CD14-positive monocyte (primary cell): ENCODE results near the gene HEBP2. TPM values are rescaled to one million over a fixed set of nuclear protein-coding genes. Genes with fewer than 3 reads are reported as not detected.

Experiments used
- DNase-seq, 3 donors: peaks; one replicate each; pipeline ENCODE4 v3.0.0-alpha.2; 2011 to 2022
- H2AFZ ChIP-seq: 2 replicates; pipeline ENCODE4 v1.6.0; 2012; ENCODE audit warnings: mild to moderate bottlenecking, low read depth, low read length, inconsistent platforms; ENCODE audit not compliant: insufficient read depth, poor library complexity, severe bottlenecking
- H3K27ac ChIP-seq, 2 donors: 1 replicate in 1 of 2; 2 replicates in 1 of 2; pipeline ENCODE4 v1.5.1; 2012 to 2013; ENCODE audit warnings: low read length in 2 of 2, control low read depth in 1 of 2, inconsistent platforms in 1 of 2, low read depth in 1 of 2, mild to moderate bottlenecking in 1 of 2
- H3K27me3 ChIP-seq, 2 donors: one replicate each; pipeline versions ENCODE4 v1.6.0 to v1.6.1; 2011 to 2013; ENCODE audit warnings: low read length in 2 of 2; ENCODE audit not compliant: control insufficient read depth in 2 of 2, insufficient read depth in 2 of 2
- H3K36me3 ChIP-seq, 2 donors: replicated peaks in 1 of 2; 1 replicate in 1 of 2; 2 replicates in 1 of 2; pipeline versions ENCODE4 v1.5.1 to v1.6.1; 2012 to 2013; ENCODE audit warnings: low read length in 2 of 2, control low read depth in 1 of 2, inconsistent platforms in 1 of 2, mild to moderate bottlenecking in 1 of 2; ENCODE audit not compliant: insufficient read depth in 2 of 2, control insufficient read depth in 1 of 2
- H3K4me1 ChIP-seq, 2 donors: 1 replicate in 1 of 2; 2 replicates in 1 of 2; pipeline versions ENCODE4 v1.5.1 to v1.6.1; 2012 to 2013; ENCODE audit warnings: low read length in 2 of 2, control low read depth in 1 of 2, inconsistent platforms in 1 of 2, mild to moderate bottlenecking in 1 of 2, moderate library complexity in 1 of 2; ENCODE audit not compliant: insufficient read depth in 2 of 2, control insufficient read depth in 1 of 2
- H3K4me2 ChIP-seq: replicated peaks from 2 replicates; pipeline ENCODE3; 2012; ENCODE audit warnings: low read length, moderate library complexity, mild to moderate bottlenecking; ENCODE audit not compliant: poor library complexity, severe bottlenecking; ENCODE audit errors: extremely low read depth
- H3K4me3 ChIP-seq, 3 experiments: fragments of 200-600 bp in 1 of 3; sonication (generic) in 1 of 3; replicated peaks in 1 of 3; 1 replicate in 2 of 3; 2 replicates in 1 of 3; pipeline ENCODE4 v1.5.1; 2011 to 2013; ENCODE audit warnings: low read length in 3 of 3, mild to moderate bottlenecking in 3 of 3, control low read depth in 2 of 3, low read depth in 2 of 3, inconsistent platforms in 1 of 3, moderate library complexity in 1 of 3
- H3K79me2 ChIP-seq: 2 replicates; pipeline ENCODE4 v1.6.0; 2012; ENCODE audit warnings: mild to moderate bottlenecking, control low read depth, inconsistent platforms, low read length, moderate library complexity; ENCODE audit not compliant: insufficient read depth
- H3K9ac ChIP-seq: 2 replicates; pipeline ENCODE4 v1.6.0; 2017; ENCODE audit warnings: low read length, mild to moderate bottlenecking; ENCODE audit not compliant: insufficient read depth, poor library complexity, severe bottlenecking
- H3K9me3 ChIP-seq, 2 donors: replicated peaks in 1 of 2; 1 replicate in 1 of 2; 2 replicates in 1 of 2; pipeline versions ENCODE4 v1.5.1 to v1.6.1; 2012 to 2013; ENCODE audit warnings: low read length in 2 of 2, control low read depth in 1 of 2; ENCODE audit not compliant: control insufficient read depth in 1 of 2, insufficient read depth in 1 of 2
- H4K20me1 ChIP-seq: 2 replicates; pipeline ENCODE4 v1.6.0; 2012; ENCODE audit warnings: mild to moderate bottlenecking, low read length, control low read depth, moderate library complexity; ENCODE audit not compliant: insufficient read depth
- H3K27ac Mint-ChIP-seq, 7 donors: one replicate each; pipeline ENCODE4 v1.8.0; 2020; ENCODE audit warnings: mild to moderate bottlenecking in 7 of 7, mixed read lengths in 7 of 7, moderate library complexity in 6 of 7, inconsistent platforms in 2 of 7
- H3K27me3 Mint-ChIP-seq, 3 donors: one replicate each; pipeline ENCODE4 v1.8.0; 2021 to 2022; ENCODE audit warnings: low read depth in 3 of 3, mild to moderate bottlenecking in 3 of 3, mixed read lengths in 3 of 3, moderate library complexity in 3 of 3, inconsistent platforms in 1 of 3
- H3K36me3 Mint-ChIP-seq, 2 donors: one replicate each; pipeline ENCODE4 v1.8.0; 2020; ENCODE audit warnings: mixed read lengths in 2 of 2, inconsistent platforms in 1 of 2, mild to moderate bottlenecking in 1 of 2
- H3K4me1 Mint-ChIP-seq: one replicate; pipeline ENCODE4 v1.8.0; 2020; ENCODE audit warnings: mild to moderate bottlenecking, mixed read lengths
- H3K4me3 Mint-ChIP-seq, 2 donors: one replicate each; pipeline ENCODE4 v1.8.0; 2020; ENCODE audit warnings: mild to moderate bottlenecking in 2 of 2, mixed read lengths in 2 of 2, moderate library complexity in 1 of 2
- H3K9me3 Mint-ChIP-seq, 7 donors: one replicate each; pipeline ENCODE4 v1.8.0; 2020 to 2022; ENCODE audit warnings: mixed read lengths in 7 of 7, mild to moderate bottlenecking in 6 of 7, moderate library complexity in 6 of 7, inconsistent platforms in 2 of 7
- CTCF ChIP-seq: fragments of 200-600 bp; IDR thresholded peaks from one replicate; pipeline ENCODE4 v1.8.0; 2022; ENCODE audit warnings: antibody characterized with exemption, mild to moderate bottlenecking
- WGBS: methylation state at CpG from one replicate; pipeline ENCODE4 v1.1.5; 2013; ENCODE audit warnings: missing lambda C conversion rate; ENCODE audit not compliant: insufficient coverage; 5-methylcytosine and 5-hydroxymethylcytosine counted together
- intact Hi-C, 2 donors: fragments of 100-400 bp; cut with micrococcal nuclease; formaldehyde crosslinking; loops; one replicate each; pipeline versions ENCODE4 v1.15.0 to v1.15.1; 2023
- polyA plus RNA-seq, 3 donors: library from polyadenylated mRNA; depleted of rRNA in 1 of 3; unstranded in 2 of 3; stranded (reverse) in 1 of 3; fragments of 300-500 nt in 2 of 3; fragments of >200 nt in 1 of 3; fragmentation: Illumina TruSeq in 2 of 3; gene quantifications; 1 replicate in 2 of 3; 2 replicates in 1 of 3; pipeline ENCODE4 v1.2.3, GENCODE V29; 2012 to 2021

Gene HEBP2
- polyA plus RNA-seq, 3 donors: 17.0 to 97.5 (median 96.8) TPM

- Histone ChIP-seq H2AFZ (no peak overlapping the region), H4K20me1 (no peaks in the 10 kb centered on the region), H3K9me3 (peaks cover 0 to 6% of the 10 kb centered on the region in 2 donors), H3K9ac (no peak overlapping the region), H3K4me3 (no peak overlapping the region), H3K27ac (no peak overlapping the region), H3K79me2 (no peaks in the 10 kb centered on the region), H3K27me3 (no peaks in the 10 kb centered on the region), H3K4me2 (no peak overlapping the region), H3K36me3 (peaks cover 24 to 43% of the 10 kb centered on the region in 2 donors), H3K4me1 (peaks cover 18 to 20% of the 10 kb centered on the region in 2 donors)
- Mint-ChIP-seq H3K27ac (peak overlapping the region in 4 of 7 donors; percentile 25 to 55 (median 38)), H3K4me3 (no peak overlapping the region), H3K4me1 (peaks cover 27% of the 10 kb centered on the region), H3K9me3 (peaks cover 0 to 20% (median 7%) of the 10 kb centered on the region in 7 donors), H3K27me3 (no peaks in the 10 kb centered on the region), H3K36me3 (peaks cover 51 to 64% of the 10 kb centered on the region in 2 donors)
- no peak for TF ChIP-seq CTCF
- intact Hi-C loops: loop anchor here in 1 of 2 donors (10.0 kb wide), 1 partner anchor 344 kb away; no protein-coding TSS in a partner anchor
- no peak for DNase-seq
- no CpG with 5 or more reads among the region's 6 CpGs for WGBS
These were observed 17.1 kb downstream of the HEBP2 start for GRCh38 chr6:138421089-138421488.

GRCh38 chr6:138421608-138422007, 17.6 kb downstream of the HEBP2 start:
- Histone ChIP-seq H3K27me3 (no peaks in the 10 kb centered on the region), H3K9ac (no peak overlapping the region), H2AFZ (no peak overlapping the region), H3K79me2 (no peaks in the 10 kb centered on the region), H3K9me3 (peaks cover 0 to 6% of the 10 kb centered on the region in 2 donors), H3K36me3 (peaks cover 20 to 38% of the 10 kb centered on the region in 2 donors), H4K20me1 (no peaks in the 10 kb centered on the region), H3K4me1 (peaks cover 18 to 20% of the 10 kb centered on the region in 2 donors), H3K4me3 (no peak overlapping the region), H3K27ac (no peak overlapping the region), H3K4me2 (no peak overlapping the region)
- 98% methylated on average over 6 of the region's 10 CpGs for WGBS
- DNase-seq: no peak
- Mint-ChIP-seq H3K4me3 (no peak overlapping the region), H3K4me1 (peaks cover 27% of the 10 kb centered on the region), H3K27ac (peak overlapping the region in 2 of 7 donors; percentile 25 to 31), H3K27me3 (no peaks in the 10 kb centered on the region), H3K9me3 (peaks cover 0 to 18% (median 7%) of the 10 kb centered on the region in 7 donors), H3K36me3 (peaks cover 46 to 58% of the 10 kb centered on the region in 2 donors)
- intact Hi-C loops: loop anchor here in 1 of 2 donors (10.0 kb wide), 1 partner anchor 343 kb away; no protein-coding TSS in a partner anchor
- TF ChIP-seq CTCF: no peak
